Upper lobe of left lung (tissue), 6 donors: ENCODE data around the gene SUMF1. TPM values are rescaled to one million over a fixed set of nuclear protein-coding genes. Genes with fewer than 3 reads are reported as not detected.

Experiments
- ATAC-seq, 2 donors: fragments of 200-7000 bp; cut with Tn5 transposase; one replicate each; pipeline ENCODE4 v1.9.1; 2022; ENCODE audit warnings: mild to moderate bottlenecking in 2 of 2, moderate library complexity in 2 of 2; ENCODE audit not compliant: low FRiP score in 2 of 2
- DNase-seq, 2 donors: peaks; one replicate each; pipeline ENCODE4 v3.0.0-alpha.2; 2019 to 2020
- H3K27ac ChIP-seq, 4 donors: fragments of 200-600 bp; sonication (generic); one replicate each; pipeline ENCODE4 v1.5.1; 2016 to 2019
- H3K27me3 ChIP-seq, 4 donors: fragments of 200-600 bp; sonication (generic); one replicate each; pipeline ENCODE4 v1.5.1; 2017 to 2019
- H3K36me3 ChIP-seq, 4 donors: fragments of 200-600 bp; sonication (generic); one replicate each; pipeline ENCODE4 v1.5.1; 2016 to 2019
- H3K4me1 ChIP-seq, 4 donors: fragments of 200-600 bp; sonication (generic); one replicate each; pipeline ENCODE4 v1.5.1; 2018 to 2019
- H3K4me3 ChIP-seq, 4 donors: fragments of 200-600 bp; sonication (generic); one replicate each; pipeline ENCODE4 v1.5.1; 2017 to 2019; ENCODE audit warnings: mild to moderate bottlenecking in 2 of 4, moderate library complexity in 1 of 4
- H3K9me3 ChIP-seq, 4 donors: fragments of 200-600 bp; sonication (generic); one replicate each; pipeline ENCODE4 v1.5.1; 2018 to 2019
- CTCF ChIP-seq, 6 experiments: fragments of 450-650 bp in 4 of 6; fragments of 200-600 bp in 2 of 6; sonication (generic) in 2 of 6; IDR thresholded peaks; one replicate each; pipeline ENCODE4 v1.5.1; 2016 to 2019; ENCODE audit warnings: antibody characterized with exemption in 6 of 6
- EP300 ChIP-seq, 4 donors: sonication (generic); formaldehyde crosslinking; IDR thresholded peaks; one replicate each; pipeline ENCODE4 v1.5.1; 2017; ENCODE audit warnings: antibody characterized with exemption in 4 of 4, control low read depth in 2 of 4
- POLR2A ChIP-seq, 4 donors: fragments of 450-650 bp; IDR thresholded peaks; one replicate each; pipeline ENCODE4 v1.5.1; 2016 to 2017; ENCODE audit warnings: antibody characterized with exemption in 4 of 4, mild to moderate bottlenecking in 2 of 4
- POLR2AphosphoS5 ChIP-seq, 2 donors: sonication (generic); formaldehyde crosslinking; IDR thresholded peaks; one replicate each; pipeline ENCODE4 v1.5.1; 2017; ENCODE audit warnings: antibody characterized with exemption in 2 of 2
- WGBS, 2 donors: methylation state at CpG; one replicate each; pipeline ENCODE4 v1.1.5; 2017 to 2018; 5-methylcytosine and 5-hydroxymethylcytosine counted together
- total RNA-seq, 6 donors: library from RNA; depleted of rRNA in 4 of 6; stranded (reverse); fragments of >200 nt in 4 of 6; gene quantifications; one replicate each; pipeline versions ENCODE4 v1.1.0 to v1.2.1, GENCODE V29; 2016 to 2021
- donor health status: DM: no; HTN: no; CAD: no; lungs with moderate emphysema.
- donor health status: DM: no; HTN: yes; CAD: no; lungs with severe emphysema.

SUMF1 gene
- total RNA-seq, 6 donors from 2014 or later = 34.5 to 63.0 (median 54.0) TPM

DNA sequence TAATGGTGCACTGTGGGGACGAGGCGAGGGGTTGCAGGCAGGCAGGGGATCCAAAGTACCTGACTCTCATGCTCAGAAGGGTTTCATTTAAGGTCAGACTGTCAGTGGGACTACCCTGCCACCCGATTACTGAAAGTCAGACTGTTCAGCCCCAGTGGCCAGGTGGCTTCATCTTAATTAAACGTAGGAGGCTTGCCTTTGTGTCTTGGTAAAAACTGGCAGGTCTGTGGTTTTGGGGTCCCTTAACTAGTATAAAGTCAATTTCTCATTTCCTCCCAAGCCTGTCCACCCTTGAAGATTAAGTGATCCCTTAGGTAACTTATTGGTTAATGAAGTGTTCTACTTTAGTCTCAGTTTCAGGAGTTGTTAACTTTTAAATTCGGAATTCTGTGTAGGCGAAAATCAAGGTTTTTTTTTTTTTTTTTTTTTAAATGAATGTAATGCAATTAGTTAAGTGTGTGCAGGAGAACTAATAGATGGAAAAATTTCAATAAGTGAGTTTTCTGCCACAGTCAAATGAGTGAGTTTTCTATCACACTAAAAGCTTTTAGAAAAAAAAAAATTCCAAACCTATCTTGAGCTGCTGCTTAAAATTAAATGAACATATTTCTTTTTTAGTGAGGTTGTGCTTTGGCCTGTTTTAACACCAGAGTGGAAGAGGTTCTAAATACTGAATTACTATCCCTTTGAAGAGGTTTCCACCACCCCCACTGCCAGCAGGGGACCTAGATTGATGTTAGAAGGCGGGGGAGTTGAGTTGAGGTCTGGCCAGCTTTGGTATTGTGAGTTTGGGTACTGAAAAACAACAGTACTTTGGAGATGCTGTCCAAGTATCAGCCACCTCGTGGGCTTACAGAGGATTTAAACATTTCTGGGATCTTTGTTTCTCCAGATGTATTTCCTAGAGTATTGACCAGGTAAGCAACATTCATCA is 41.2 kb upstream of the SUMF1 start:
- no peaks in the 10 kb centered on the region for H3K9me3 ChIP-seq
- H3K27ac ChIP-seq = no peak overlapping the region
- ATAC-seq (no peak), DNase-seq (no peak)
- no peaks in the 10 kb centered on the region for H3K36me3 ChIP-seq
- H3K4me3 ChIP-seq = no peak overlapping the region
- peaks cover 14 to 22% (median 19%) of the 10 kb centered on the region in 4 donors for H3K4me1 ChIP-seq
- TF ChIP-seq POLR2AphosphoS5 (IDR thresholded peaks at IDR 0.05) = no peak
- TF ChIP-seq CTCF (IDR thresholded peaks at IDR 0.05) = no peak
- no peak for TF ChIP-seq POLR2A (IDR thresholded peaks at IDR 0.05)
- no peak for TF ChIP-seq EP300 (IDR thresholded peaks at IDR 0.05)
- no peaks in the 10 kb centered on the region for H3K27me3 ChIP-seq
- WGBS, 2 donors = 74 to 83% methylated on average over 8 of the region's 8 CpGs

DNA sequence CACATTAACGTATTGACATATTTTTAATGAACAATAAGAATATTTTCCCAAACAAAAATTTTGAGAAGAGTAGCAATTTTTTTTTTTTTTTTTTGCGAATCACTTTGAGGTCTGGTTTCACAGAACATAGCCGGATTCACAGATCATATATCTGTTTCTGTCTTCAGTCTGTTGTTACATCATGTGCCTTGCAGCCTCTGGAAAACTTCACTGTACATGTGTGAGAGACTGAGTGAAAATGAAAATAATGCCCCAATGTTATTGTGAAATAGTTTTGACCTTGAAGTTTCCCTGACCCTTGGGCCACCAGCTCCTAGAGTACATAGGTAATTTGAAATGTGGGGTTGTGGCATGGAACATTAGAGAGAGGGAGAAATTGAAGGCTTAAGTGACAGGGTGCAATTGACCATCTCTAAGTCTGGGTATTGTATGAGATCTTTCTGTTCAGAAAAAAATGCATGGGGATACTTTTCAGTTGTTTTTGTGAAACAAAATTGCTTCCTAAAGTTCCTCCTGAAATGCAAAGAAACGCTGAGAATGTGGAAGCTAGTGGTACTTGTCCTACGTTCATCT is 40.0 kb upstream of the SUMF1 start:
- H3K4me1 ChIP-seq = peaks cover 14 to 24% (median 19%) of the 10 kb centered on the region in 4 donors
- DNase-seq (no peak), ATAC-seq (no peak)
- WGBS, 2 donors = 57 to 62% methylated on average over 5 of the region's 5 CpGs
- no peak overlapping the region for H3K27ac ChIP-seq
- no peaks in the 10 kb centered on the region for H3K27me3 ChIP-seq
- TF ChIP-seq EP300 (IDR thresholded peaks at IDR 0.05) (no peak), CTCF (IDR thresholded peaks at IDR 0.05) (no peak), POLR2A (IDR thresholded peaks at IDR 0.05) (no peak), POLR2AphosphoS5 (IDR thresholded peaks at IDR 0.05) (no peak)
- no peaks in the 10 kb centered on the region for H3K9me3 ChIP-seq
- H3K36me3 ChIP-seq = no peaks in the 10 kb centered on the region
- H3K4me3 ChIP-seq = no peak overlapping the region

DNA sequence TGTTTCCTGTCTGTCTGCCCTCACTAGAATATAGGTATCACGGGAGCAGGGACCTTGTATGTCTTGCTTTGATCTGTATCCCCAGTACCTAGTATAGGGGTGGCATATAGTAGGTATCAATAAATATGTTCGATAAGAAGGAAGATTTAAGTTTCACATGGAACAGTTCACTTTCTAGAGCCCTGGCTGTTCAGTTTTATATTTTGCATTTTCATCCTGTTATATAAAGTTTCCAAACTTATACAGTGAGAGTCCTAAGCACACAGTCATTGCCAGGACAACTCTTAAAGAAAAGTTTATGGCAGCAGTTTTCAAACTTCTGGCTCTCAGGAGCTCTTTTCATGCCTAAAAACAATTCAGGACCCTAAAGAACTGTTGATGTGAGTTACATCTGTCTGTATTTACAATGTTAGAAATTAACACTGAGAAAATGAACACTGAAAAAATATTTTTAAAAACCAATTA is 39.5 kb upstream of the SUMF1 start:
- no peak overlapping the region for H3K4me3 ChIP-seq
- no peaks in the 10 kb centered on the region for H3K27me3 ChIP-seq
- ATAC-seq (no peak), DNase-seq (no peak)
- TF ChIP-seq EP300 (IDR thresholded peaks at IDR 0.05) (no peak), POLR2A (IDR thresholded peaks at IDR 0.05) (no peak), CTCF (IDR thresholded peaks at IDR 0.05) (no peak), POLR2AphosphoS5 (IDR thresholded peaks at IDR 0.05) (no peak)
- no peak overlapping the region for H3K27ac ChIP-seq
- peaks cover 14 to 24% (median 19%) of the 10 kb centered on the region in 4 donors for H3K4me1 ChIP-seq
- H3K9me3 ChIP-seq = no peaks in the 10 kb centered on the region
- WGBS, 2 donors = 71 to 78% methylated on average over 2 of the region's 2 CpGs
- H3K36me3 ChIP-seq = no peaks in the 10 kb centered on the region

DNA sequence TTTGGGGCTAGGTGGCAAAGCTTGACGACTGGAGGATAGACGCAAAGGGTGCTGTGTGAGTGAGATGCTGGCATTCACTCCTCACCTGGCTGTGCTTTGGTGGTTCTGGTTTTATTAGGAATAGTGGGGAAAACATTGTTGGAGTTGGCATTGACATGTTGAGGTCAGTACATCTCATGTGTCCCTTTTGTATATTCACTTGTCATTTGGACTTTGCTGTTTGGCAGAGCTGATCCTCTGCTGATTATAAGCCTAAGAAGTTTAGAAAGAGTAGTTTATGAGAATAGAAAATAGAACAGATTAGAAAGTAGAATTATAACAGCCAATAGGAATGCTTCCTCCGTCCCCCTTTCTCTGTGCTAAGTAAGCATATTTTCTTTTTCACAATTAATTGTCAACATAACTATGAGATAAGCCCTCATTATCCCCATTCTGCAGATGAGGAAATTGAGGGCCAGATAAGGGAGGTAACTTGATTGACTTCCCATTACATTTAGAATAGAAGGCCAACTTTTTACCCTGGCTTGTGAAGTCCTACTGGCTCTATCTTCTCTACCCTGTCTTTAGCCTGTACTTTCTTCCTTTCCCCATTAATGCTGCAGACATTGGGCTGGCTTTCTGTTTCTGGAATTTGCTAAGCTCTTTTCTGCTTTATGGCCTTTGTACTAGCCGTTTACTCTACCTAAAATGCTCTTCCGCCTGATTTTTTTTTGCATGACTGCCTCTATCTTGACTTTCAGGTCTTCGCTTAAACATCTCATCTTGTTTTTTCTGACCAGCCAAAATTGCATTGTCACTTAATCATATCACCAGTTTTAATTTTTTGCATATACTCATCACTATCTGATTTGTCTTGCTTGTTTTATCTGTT is 38.9 kb upstream of the SUMF1 start:
- Histone ChIP-seq H3K36me3 (no peaks in the 10 kb centered on the region), H3K27me3 (no peaks in the 10 kb centered on the region), H3K4me3 (no peak overlapping the region), H3K4me1 (peaks cover 14 to 24% (median 19%) of the 10 kb centered on the region in 4 donors), H3K9me3 (no peaks in the 10 kb centered on the region), H3K27ac (peak overlapping the region in 1 of 4 donors; percentile 76)
- DNase-seq (no peak), ATAC-seq (no peak)
- WGBS, 2 donors = 89 to 92% methylated on average over 6 of the region's 6 CpGs
- TF ChIP-seq POLR2AphosphoS5 (IDR thresholded peaks at IDR 0.05) (no peak), CTCF (IDR thresholded peaks at IDR 0.05) (no peak), EP300 (IDR thresholded peaks at IDR 0.05) (no peak), POLR2A (IDR thresholded peaks at IDR 0.05) (no peak)
